GM18502 (cell line): ENCODE results near the gene KRTAP9-8.
"Not testable (repeated sequence)": the region's sequence is repeated elsewhere in the genome, so short reads cannot be mapped to it uniquely, and the experiment has no call there.

Experiments used
- ATAC-seq: cut with Tn5 transposase; IDR thresholded peaks from one replicate; pipeline ENCODE4 v1.9.1; 2021; ENCODE audit warnings: mild to moderate bottlenecking; ENCODE audit not compliant: unreplicated experiment, poor library complexity

Gene KRTAP9-8

DNA sequence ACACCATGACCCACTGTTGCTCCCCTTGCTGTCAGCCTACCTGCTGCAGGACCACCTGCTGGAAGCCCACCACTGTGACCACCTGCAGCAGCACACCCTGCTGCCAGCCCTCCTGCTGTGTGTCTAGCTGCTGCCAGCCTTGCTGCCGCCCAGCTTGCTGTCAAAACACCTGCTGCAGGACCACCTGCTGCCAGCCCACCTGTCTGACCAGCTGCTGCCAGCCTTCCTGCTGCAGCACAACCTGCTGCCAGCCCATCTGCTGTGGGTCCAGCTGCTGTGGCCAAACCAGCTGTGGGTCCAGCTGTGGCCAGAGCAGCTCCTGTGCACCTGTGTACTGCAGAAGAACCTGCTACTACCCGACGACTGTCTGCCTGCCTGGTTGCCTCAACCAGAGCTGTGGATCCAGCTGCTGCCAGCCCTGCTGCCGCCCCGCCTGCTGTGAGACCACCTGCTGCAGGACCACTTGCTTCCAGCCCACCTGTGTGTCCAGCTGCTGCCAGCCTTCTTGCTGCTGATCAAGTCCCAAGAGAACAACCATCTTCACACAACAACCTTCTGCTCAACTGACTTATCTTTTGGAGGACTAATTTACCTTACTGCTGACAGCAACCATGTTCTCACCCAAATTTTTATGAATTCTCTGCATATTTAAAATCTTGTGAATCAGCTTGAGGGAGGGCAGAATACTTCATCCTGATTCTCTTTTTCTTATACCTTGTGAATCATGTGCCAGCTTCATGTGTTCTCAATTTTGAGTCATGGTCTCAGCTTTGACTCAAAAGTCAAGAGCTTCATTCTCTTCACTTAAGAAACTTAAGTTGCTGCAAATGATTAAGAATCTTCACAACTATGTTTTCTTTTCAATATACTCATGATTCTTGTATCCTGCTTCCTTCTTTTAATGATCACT, 17.8 kb downstream of the KRTAP9-8 start, which contains the start of gene KRTAP9-9:
KRTAP9-9 (plus strand) TSS at position 4 of the 910 bp plus-strand sequence.
- ATAC-seq: not testable (repeated sequence)

GRCh38 chr17:41256291-41256685, 18.5 kb downstream of the KRTAP9-8 start:
- no peak for ATAC-seq

DNA sequence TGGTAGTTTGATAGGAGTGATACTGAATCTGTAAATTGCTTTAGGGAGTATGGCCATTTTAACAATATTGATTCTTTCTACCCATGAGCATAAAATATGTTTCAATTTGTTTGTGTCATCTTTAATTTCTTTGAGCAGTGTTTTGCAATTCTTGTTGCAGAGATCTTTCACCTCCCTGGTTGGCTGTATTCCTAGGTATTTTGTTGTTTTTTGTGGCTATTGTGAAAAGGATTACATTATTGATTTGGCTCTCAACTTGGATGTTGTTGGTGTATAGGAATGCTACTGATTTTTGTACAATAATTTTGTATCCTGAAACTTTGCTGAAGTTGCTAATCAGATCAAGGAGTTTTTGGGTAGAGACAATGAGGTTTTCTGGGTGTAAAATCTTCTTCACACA, 20.6 kb downstream of the KRTAP9-8 start:
- ATAC-seq: no peak

DNA sequence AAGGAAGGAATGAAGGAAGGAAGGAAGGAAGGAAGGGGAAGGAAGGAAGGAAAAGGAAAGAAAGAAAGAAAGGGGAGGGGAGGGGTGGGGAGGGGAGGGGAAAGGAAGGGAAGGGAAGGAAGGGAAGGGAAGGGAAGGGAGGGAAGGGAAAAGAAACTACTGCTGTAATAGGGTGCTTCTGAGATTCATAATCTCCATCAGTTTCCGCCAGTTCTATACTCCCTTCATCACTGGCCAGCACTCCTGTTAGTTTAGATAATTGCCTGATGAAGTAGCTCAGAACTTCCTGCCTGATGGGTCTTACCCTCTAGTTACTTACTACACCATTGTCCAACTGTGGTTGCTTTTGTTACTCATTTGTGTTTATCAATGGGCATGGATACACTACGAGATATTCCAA, 25.4 kb downstream of the KRTAP9-8 start:
- ATAC-seq: no peak

- ATAC-seq: no peak
These were observed 26.8 kb downstream of the KRTAP9-8 start for GRCh38 chr17:41264599-41264998.

- ATAC-seq: no peak
These were observed 27.3 kb downstream of the KRTAP9-8 start, which contains the start of gene KRTAP9-6 for GRCh38 chr17:41265078-41265477. Gene KRTAP9-6, plus strand, starts transcription at chr17:41265378. Its CDS starts 0 bp downstream, at chr17:41265378.

DNA sequence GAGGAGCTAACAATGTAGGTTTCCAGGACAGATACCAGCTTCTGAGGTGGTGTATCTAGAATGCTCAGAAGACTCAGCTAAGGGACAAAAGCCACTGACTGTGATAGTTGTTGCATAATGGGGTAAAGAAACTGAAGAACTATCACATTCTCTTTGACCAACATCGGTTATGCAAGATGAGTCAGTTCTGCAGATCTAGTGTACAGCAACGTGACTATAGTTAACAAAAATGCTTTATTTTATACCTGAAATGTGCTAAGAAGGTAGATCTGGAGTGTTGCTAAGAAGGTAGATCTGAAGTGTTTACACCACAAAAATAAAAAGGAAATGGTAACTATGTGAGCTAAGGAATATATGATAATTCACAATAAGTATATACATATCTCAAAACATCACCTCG, 29.9 kb downstream of the KRTAP9-8 start:
- ATAC-seq: no peak

GRCh38 chr17:41271323-41271722, 33.5 kb downstream of the KRTAP9-8 start:
- not testable (repeated sequence) for ATAC-seq

DNA sequence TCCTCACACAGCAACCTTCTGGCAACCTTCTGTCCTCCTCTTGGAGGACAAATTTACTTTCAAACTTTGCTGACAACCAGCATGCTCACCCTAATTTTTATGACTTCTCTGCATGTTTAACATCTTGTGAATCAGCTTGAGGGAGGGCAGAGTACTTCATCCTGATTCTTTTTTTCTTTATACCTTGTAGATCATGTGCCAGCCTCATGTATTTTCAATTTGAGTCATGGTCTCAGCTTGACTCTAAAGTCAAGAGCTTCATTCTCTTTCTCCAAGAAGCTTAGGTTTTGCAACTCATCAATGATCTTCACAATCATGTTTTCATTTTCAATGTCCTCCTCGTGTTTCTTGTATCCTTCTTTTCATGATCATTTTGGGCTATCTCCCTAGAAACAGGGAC, 34.1 kb downstream of the KRTAP9-8 start:
- ATAC-seq: no peak

DNA sequence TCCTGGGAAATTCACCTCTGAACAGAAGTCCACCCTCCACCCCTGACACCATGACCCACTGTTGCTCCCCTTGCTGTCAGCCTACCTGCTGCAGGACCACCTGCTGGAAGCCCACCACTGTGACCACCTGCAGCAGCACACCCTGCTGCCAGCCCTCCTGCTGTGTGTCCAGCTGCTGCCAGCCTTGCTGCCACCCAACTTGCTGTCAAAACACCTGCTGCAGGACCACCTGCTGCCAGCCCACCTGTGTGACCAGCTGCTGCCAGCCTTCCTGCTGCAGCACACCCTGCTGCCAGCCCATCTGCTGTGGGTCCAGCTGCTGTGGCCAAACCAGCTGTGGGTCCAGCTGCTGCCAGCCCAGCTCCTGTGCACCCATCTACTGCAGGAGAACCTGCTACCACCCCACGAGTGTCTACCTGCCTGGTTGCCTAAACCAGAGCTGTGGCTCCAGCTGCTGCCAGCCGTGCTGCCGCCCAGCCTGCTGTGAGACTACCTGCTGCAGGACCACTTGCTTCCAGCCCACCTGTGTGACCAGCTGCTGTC, 37.9 kb downstream of the KRTAP9-8 start, which contains the start of gene KRTAP9-7:
KRTAP9-7 (plus strand) TSS at position 51 of the 543 bp plus-strand sequence; CDS start at position 51, 0 bp downstream.
- ATAC-seq: not testable (repeated sequence)

DNA sequence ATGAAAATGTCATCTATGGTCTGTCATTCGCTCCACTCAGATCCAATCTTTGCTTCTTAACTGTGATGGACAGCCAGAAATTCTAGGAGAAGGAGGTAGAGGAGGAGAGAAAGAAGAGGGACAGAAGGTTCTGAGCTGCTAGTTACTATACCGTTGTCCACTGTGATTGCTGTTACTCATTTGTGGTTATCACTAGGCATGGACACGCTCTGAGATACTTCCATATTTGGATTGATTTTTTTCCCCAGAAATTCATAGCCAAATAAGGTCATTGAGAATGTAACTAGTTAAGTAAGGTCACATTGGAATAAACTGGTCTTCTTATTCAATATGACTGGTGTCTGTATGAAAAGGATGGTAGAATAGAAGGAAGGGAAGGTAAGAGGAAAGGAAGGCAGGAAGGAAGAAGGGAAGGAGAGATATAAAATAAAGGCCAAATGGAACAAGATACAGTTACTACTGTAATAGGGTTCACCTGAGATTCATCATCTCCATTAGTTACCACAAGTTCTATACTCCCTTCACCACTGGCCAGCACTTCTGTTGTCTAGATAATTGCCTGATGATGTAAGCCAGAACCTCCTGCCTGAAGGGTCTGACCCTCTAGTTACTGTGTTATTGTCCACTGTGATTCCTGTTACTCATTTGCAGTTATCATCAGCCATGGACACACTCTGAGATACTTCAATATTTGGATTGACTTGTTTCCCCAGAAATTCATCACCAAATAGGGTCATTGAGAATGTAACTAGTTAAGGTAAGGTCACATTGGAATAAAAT, 40.6 kb downstream of the KRTAP9-8 start:
- ATAC-seq: no peak

- no peak for ATAC-seq
These were observed 46.2 kb downstream of the KRTAP9-8 start for GRCh38 chr17:41284043-41284442.

- no peak for ATAC-seq
These were observed 46.7 kb downstream of the KRTAP9-8 start for GRCh38 chr17:41284546-41284945.

GRCh38 chr17:41287050-41287449, 49.3 kb downstream of the KRTAP9-8 start:
- ATAC-seq: no peak
